Measurements from ENCODE around the gene CFAP74.

Gene CFAP74

DNA sequence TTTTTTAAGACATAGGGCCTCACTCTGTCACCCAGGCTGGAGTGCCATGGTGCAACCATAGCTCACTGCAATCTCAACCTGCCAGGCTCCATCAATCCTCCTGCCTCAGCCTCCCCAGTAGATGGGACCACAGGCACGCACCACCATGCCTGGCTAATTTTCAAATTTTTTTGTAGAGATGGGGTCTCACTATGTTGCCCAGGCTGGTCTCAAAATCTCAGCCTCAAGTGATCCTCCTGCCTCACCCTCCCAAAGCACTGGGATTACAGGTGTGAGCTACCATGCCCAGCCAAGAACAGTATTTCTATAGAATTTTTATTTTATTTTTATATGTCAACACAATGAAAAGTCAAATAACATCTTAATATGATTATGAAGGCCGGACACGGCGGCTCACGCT, 123.6 kb downstream of the CFAP74 start:
- TF ChIP-seq, protein P1, sequence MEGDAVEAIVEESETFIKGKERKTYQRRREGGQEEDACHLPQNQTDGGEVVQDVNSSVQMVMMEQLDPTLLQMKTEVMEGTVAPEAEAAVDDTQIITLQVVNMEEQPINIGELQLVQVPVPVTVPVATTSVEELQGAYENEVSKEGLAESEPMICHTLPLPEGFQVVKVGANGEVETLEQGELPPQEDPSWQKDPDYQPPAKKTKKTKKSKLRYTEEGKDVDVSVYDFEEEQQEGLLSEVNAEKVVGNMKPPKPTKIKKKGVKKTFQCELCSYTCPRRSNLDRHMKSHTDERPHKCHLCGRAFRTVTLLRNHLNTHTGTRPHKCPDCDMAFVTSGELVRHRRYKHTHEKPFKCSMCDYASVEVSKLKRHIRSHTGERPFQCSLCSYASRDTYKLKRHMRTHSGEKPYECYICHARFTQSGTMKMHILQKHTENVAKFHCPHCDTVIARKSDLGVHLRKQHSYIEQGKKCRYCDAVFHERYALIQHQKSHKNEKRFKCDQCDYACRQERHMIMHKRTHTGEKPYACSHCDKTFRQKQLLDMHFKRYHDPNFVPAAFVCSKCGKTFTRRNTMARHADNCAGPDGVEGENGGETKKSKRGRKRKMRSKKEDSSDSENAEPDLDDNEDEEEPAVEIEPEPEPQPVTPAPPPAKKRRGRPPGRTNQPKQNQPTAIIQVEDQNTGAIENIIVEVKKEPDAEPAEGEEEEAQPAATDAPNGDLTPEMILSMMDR (IDR thresholded peaks at IDR 0.05; ENCODE audit: control insufficient read depth, insufficient read depth, low read depth, low read length, missing control alignments): no peak
- DNase-seq (ENCODE audit: low read depth): no peak
- no peak overlapping the region for H3K4me3 ChIP-seq (ENCODE audit: control insufficient read depth, low read depth, low read length)

DNA sequence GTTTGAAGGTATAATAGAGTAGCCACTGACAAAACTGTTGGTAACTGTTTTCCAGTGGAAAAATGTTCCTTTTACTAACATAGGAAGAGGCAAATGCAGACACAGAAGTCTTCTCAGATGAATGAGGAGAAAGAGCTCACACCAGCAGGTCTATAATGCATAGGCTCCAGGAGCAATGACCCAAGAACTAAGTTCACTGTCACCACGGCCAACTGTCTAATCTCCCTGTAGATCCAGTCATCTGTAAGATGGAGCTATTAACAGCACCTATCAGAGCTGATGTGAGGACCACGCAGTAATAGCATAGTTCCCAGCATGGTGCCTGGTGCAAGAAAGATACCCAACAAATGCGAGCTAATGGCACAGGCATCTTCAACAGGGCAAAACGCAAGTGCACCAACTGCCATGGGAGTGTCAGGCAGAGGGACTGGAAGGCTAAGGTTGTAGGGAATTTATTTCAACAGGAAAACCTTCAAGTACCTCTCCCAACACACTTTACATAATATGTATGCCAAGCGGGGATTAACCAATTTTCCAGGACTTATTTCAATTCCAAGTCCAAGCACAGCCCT, 125.6 kb downstream of the CFAP74 start:
- no peak overlapping the region for H3K4me3 ChIP-seq (ENCODE audit: control insufficient read depth, low read depth, low read length)
- DNase-seq (ENCODE audit: low read depth): no peak
- TF ChIP-seq, protein P1 (IDR thresholded peaks at IDR 0.05; ENCODE audit: control insufficient read depth, insufficient read depth, low read depth, low read length, missing control alignments): no peak

- H3K4me3 ChIP-seq (ENCODE audit: control insufficient read depth, low read depth, low read length): no peak overlapping the region
- DNase-seq (ENCODE audit: low read depth): no peak
- TF ChIP-seq, protein P1 (IDR thresholded peaks at IDR 0.05; ENCODE audit: control insufficient read depth, insufficient read depth, low read depth, low read length, missing control alignments): no peak
These were observed 127.2 kb downstream of the CFAP74 start for GRCh38 chr1:1876335-1876930.

- TF ChIP-seq, protein P1 (IDR thresholded peaks at IDR 0.05; ENCODE audit: control insufficient read depth, insufficient read depth, low read depth, low read length, missing control alignments): no peak
- no peak overlapping the region for H3K4me3 ChIP-seq (ENCODE audit: control insufficient read depth, low read depth, low read length)
- DNase-seq (ENCODE audit: low read depth): no peak
These were observed 127.7 kb downstream of the CFAP74 start for GRCh38 chr1:1875932-1876331.

DNA sequence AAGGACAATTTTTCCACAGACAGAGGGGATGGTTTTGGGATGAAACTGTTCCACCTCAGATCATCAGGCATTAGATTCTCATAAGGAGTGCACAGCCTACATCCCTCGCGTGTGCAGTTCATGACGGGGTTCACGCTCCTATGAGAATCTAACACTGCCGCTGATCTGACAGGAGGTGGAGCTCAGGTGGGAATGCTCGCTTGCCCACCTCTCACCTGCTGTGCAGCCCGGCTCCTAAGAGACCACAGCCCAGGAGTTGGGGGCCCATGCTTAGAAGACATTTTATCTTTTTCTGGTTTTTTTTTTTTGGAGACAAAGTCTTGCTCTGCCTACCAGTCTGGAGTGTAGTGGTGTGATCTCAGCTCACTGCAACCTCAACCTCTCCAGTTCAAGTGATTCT, 128.7 kb downstream of the CFAP74 start:
- H3K4me3 ChIP-seq (ENCODE audit: control insufficient read depth, low read depth, low read length): no peak overlapping the region
- TF ChIP-seq, protein P1 (IDR thresholded peaks at IDR 0.05; ENCODE audit: control insufficient read depth, insufficient read depth, low read depth, low read length, missing control alignments): no peak
- DNase-seq (ENCODE audit: low read depth): no peak

GRCh38 chr1:1873186-1873585, 130.4 kb downstream of the CFAP74 start:
- no peak for DNase-seq (ENCODE audit: low read depth)
- no peak overlapping the region for H3K4me3 ChIP-seq (ENCODE audit: control insufficient read depth, low read depth, low read length)
- TF ChIP-seq, protein P1 (IDR thresholded peaks at IDR 0.05; ENCODE audit: control insufficient read depth, insufficient read depth, low read depth, low read length, missing control alignments): no peak
